IPS-20b (cell line): ENCODE data around the gene GINM1.

ENCODE experiments used
- H3K27ac ChIP-seq: one replicate; pipeline ENCODE4 v1.5.1; 2013; ENCODE audit warnings: low read length
- H3K27me3 ChIP-seq: 2 replicates; pipeline ENCODE4 v1.6.1; 2013; ENCODE audit warnings: mild to moderate bottlenecking, low read length, inconsistent platforms; ENCODE audit not compliant: insufficient read depth
- H3K36me3 ChIP-seq: 2 replicates; pipeline ENCODE4 v1.6.1; 2013; ENCODE audit warnings: low read depth, mild to moderate bottlenecking, inconsistent platforms, low read length, moderate library complexity; ENCODE audit not compliant: insufficient read depth
- H3K4me1 ChIP-seq: 2 replicates; pipeline ENCODE4 v1.6.1; 2013; ENCODE audit warnings: mild to moderate bottlenecking, control low read depth, inconsistent platforms, low read length, moderate library complexity; ENCODE audit not compliant: insufficient read depth
- H3K4me3 ChIP-seq: 2 replicates; pipeline ENCODE4 v1.5.1; 2013; ENCODE audit warnings: mild to moderate bottlenecking, low read length, inconsistent platforms
- H3K9ac ChIP-seq: 2 replicates; pipeline ENCODE4 v1.6.1; 2013; ENCODE audit warnings: low read depth, mild to moderate bottlenecking, inconsistent platforms, low read length, moderate library complexity
- H3K9me3 ChIP-seq: 2 replicates; pipeline ENCODE4 v1.6.1; 2013; ENCODE audit warnings: mild to moderate bottlenecking, low read depth, low read length, inconsistent platforms; ENCODE audit not compliant: insufficient read depth

The GINM1 gene, protein sequence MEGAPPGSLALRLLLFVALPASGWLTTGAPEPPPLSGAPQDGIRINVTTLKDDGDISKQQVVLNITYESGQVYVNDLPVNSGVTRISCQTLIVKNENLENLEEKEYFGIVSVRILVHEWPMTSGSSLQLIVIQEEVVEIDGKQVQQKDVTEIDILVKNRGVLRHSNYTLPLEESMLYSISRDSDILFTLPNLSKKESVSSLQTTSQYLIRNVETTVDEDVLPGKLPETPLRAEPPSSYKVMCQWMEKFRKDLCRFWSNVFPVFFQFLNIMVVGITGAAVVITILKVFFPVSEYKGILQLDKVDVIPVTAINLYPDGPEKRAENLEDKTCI

DNA sequence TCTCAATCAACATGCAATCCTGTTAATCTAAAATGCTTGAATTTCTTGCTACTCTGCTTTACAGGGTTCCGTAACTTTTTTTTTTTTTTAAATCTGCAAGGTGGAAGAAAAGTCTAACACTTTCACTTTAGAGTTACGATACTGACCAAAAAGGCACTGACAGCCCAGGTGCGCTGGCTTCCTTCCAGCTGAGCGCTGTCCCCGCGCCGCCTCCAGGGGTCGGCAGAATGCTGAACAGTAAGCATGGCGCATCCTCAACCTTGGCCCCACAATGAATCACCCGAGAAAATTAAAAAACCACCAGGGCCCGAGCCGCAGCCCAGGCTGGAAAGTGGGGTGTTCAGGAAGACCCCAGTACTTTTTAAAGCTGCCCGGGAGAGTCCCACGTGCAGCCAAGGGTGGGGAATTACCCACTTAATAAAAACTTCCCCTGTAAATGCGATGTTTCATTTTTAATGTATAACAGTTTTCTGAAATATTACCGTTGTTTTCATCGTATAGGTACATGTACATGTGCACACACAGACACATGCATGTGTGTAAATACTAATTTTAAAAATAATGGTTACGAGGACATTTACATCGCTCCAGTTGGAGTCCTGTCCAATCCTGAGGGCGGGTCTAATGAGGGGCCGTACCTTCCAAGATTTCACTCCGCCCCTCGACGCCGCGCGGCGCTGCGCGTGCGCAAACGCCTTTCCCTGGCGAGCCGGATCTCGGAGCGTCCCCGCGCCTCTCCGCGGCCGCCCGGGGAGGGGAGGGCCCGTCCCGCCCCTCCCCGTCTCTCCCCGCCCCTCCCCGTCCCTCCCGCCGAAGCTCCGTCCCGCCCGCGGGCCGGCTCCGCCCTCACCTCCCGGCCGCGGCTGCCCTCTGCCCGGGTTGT lies at the start of gene GINM1:
Gene GINM1 (plus strand): TSS at position 849 of the 883 bp plus-strand sequence. CDS start 40 bp downstream, outside the sequence.
- Histone ChIP-seq H3K4me3 (peak within 1 kb of the TSS; percentile 97), H3K27me3 (peaks cover 8% of the 10 kb centered on the region), H3K4me1 (no peaks in the 10 kb centered on the region), H3K36me3 (no peaks in the 10 kb centered on the region), H3K9me3 (no peaks in the 10 kb centered on the region), H3K27ac (peak within 1 kb of the TSS; percentile 57), H3K9ac (peak within 1 kb of the TSS; percentile 89)

DNA sequence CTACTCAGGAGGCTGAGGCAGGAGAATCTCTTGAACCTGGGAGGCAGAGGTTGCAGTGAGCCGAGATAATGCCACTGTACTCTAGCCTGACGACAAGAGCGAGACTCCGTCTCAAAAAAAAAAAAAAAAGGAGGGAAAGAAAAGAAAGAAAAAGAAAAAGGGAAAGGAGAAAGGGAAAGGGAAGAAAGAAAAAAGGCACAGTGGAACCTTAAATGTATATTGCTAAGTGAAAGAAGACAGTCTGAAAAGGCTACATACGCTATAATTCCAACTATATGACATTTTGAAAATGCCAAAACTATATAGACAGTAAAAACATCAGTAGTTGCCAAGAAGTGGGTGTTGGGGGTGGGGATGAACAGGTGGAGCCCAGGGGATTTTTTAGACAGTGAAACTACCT lies 36.5 kb upstream of the GINM1 start:
- no peak overlapping the region for H3K4me3 ChIP-seq
- H3K27me3 ChIP-seq = no peaks in the 10 kb centered on the region
- H3K4me1 ChIP-seq = no peaks in the 10 kb centered on the region
- H3K36me3 ChIP-seq = peaks cover 89% of the 10 kb centered on the region
- H3K9ac ChIP-seq = no peak overlapping the region
- H3K9me3 ChIP-seq = no peaks in the 10 kb centered on the region
- H3K27ac ChIP-seq = no peak overlapping the region

DNA sequence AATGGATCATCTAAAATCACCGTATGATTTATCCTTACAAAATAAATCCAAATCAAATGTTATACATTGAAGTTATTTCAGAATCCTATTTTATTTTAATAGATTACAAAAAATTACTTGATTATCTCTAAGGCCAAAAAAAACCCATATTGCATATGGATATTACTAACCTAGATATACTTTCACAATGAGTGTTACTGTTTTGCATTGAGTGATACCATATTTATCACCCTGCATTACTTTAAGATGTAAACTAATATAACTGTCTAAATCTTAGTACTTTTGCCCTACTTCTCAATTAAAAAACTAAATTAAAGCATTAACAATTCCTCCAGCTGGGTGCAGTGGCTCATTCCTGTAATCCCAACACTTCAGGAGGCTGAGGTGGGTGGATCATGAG lies 31.4 kb upstream of the GINM1 start:
- Histone ChIP-seq H3K4me3 (no peak overlapping the region), H3K9me3 (no peaks in the 10 kb centered on the region), H3K27me3 (no peaks in the 10 kb centered on the region), H3K9ac (no peak overlapping the region), H3K36me3 (peaks cover 90% of the 10 kb centered on the region), H3K27ac (no peak overlapping the region), H3K4me1 (no peaks in the 10 kb centered on the region)

DNA sequence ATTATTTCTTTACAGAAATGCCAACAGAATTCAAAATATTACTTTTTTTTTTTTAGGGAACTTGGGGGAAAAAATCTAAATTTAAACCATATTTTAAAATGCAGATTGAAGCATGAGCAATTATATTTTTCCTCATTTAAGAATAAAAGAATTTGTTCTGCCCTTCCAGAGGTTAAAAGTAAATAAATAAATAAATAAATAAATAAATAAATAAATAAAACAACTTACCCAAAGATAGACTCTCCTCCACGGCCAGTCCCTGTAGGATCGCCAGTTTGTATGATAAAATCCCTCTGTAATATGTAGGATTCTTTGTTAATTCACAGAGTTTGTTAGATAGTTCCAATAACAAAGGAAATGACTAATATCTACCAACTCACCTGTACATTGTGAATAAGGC lies 25.0 kb upstream of the GINM1 start:
- no peak overlapping the region for H3K9ac ChIP-seq
- no peak overlapping the region for H3K4me3 ChIP-seq
- H3K27ac ChIP-seq = no peak overlapping the region
- H3K36me3 ChIP-seq = peaks cover 47% of the 10 kb centered on the region
- H3K4me1 ChIP-seq = peaks cover 2% of the 10 kb centered on the region; the same call in 1 of the 2 replicates
- no peaks in the 10 kb centered on the region for H3K9me3 ChIP-seq
- no peaks in the 10 kb centered on the region for H3K27me3 ChIP-seq

DNA sequence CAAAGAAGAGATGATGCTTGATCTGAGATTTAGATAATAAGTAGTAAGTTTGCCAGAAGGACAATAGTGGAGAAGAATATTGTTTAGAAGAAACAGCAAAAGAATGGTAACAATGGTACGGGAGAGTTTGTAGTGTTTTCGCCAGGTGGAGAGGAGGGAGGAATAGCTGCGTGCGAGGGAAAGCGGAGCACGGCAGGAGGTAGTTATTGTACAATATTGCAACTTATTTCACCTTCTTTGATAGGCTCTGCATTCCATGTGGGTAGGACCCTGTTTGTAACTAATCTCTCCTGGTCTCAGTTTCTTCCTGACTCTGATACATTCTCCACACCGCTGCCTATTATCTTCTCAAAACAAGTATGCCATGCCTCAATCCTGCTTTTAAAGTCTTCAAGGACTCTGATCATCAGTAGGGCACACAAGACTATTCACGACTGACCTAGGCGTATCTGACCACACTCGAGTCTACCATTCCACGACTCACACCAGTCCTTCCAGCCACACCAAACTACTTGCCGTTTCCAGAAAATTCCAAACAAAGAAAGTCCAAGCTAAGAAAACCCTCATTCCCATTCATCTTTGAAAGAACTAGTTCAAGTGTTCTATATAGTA lies 21.4 kb upstream of the GINM1 start:
- Histone ChIP-seq H3K36me3 (peaks cover 14% of the 10 kb centered on the region), H3K27me3 (peaks cover 7% of the 10 kb centered on the region), H3K4me3 (peak overlapping the region; percentile 96), H3K27ac (no peak overlapping the region), H3K9me3 (no peaks in the 10 kb centered on the region), H3K4me1 (peaks cover 2% of the 10 kb centered on the region; the same call in 1 of the 2 replicates), H3K9ac (peak overlapping the region; percentile 96)

DNA sequence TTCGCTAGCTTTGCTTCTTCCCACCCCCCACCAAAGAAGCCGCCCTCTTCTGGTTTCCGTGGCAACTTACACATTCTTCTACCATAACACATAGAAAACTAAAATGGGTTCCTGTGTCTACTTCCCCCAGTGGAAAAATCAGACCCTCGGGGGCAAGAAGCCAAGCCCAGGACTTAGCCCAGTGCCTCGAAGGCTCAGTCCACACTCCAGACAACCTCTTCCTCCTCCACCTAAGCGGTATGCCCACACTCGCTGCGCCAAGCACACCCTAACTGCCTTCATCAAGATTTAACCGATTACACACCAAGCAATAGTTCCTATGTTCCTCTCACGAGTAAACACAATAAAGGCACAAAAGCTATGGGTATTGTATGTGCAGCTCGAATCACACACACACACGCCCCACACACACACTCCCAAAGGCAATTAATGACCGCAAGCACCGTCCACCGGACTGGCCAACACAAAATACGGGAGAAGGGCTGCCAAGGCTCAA lies 20.9 kb upstream of the GINM1 start:
- H3K27ac ChIP-seq = peak overlapping the region; percentile 92
- H3K36me3 ChIP-seq = peaks cover 10% of the 10 kb centered on the region
- H3K27me3 ChIP-seq = peaks cover 8% of the 10 kb centered on the region
- peaks cover 2% of the 10 kb centered on the region; the same call in 1 of the 2 replicates for H3K4me1 ChIP-seq
- peak overlapping the region; percentile 96 for H3K9ac ChIP-seq
- H3K4me3 ChIP-seq = peak overlapping the region; percentile 96
- no peaks in the 10 kb centered on the region for H3K9me3 ChIP-seq

DNA sequence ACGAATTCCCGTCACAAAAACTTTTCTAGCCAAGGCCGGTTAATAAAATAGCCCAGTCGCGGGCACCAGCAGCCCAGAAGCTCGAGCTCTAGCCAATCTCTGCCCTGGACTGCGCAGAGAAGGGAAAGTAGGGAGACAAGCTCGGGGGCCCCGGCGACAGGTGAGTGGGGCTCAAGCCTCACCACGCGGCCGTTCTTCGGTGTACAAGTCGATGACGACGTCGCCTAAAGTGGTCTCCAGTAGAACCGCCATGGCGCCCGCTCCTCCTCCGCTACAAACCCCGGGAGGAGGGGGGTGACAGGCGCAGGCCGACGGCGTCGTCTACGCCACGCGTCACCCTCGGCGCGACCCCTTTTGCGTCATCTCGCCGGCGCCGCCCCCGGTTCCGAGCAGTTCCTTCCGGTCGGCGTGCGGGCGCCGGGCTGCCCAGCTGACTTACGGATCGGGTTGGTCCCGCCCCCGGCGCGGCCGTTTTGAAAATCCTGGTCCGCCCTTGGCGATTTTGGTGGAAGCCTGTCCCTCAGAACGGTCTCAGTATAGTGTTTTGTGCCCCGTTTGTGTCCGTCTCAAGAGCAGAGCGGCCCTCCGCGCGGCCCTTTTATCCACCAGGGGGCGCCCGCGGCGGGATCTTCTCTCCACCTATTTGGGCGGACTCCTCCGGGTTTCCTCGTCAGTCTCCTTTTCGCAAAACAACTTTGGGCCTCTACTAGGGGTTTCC lies 20.3 kb upstream of the GINM1 start, which contains the start of gene PPIL4:
Gene PPIL4 (minus strand): TSS at position 290 of the 718 bp plus-strand sequence. CDS start 38 bp downstream, at position 252.
- peaks cover 5% of the 10 kb centered on the region for H3K36me3 ChIP-seq
- peaks cover 13% of the 10 kb centered on the region for H3K27me3 ChIP-seq
- peak within 1 kb of the TSS; percentile 96 for H3K4me3 ChIP-seq
- no peaks in the 10 kb centered on the region for H3K9me3 ChIP-seq
- peaks cover 2% of the 10 kb centered on the region; the same call in 1 of the 2 replicates for H3K4me1 ChIP-seq
- peak within 1 kb of the TSS; percentile 92 for H3K27ac ChIP-seq
- H3K9ac ChIP-seq = peak within 1 kb of the TSS; percentile 96

DNA sequence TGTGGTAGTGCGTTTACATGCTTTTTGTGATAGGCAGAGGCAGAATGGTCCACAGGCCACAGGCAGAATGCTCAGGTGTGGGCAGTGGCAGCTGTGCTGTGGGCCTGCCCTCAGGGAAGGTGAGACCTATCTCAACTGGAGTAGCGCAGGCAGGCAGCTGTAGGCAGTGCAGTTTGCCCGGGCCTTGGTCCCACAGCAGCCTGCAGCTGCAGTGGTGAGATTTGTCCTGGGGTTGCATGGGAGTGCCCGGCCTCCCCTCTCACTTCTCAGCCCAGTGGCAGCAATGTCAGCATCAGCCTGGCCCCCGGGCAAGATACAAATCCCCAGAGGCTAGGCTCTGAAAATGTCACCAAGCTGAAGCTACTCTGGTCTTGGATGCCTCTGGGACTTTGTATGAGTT lies 14.3 kb upstream of the GINM1 start:
- H3K4me1 ChIP-seq = no peaks in the 10 kb centered on the region
- H3K9me3 ChIP-seq = no peaks in the 10 kb centered on the region
- no peak overlapping the region for H3K9ac ChIP-seq
- peaks cover 13% of the 10 kb centered on the region for H3K27me3 ChIP-seq
- H3K36me3 ChIP-seq = no peaks in the 10 kb centered on the region
- no peak overlapping the region for H3K4me3 ChIP-seq
- H3K27ac ChIP-seq = no peak overlapping the region

DNA sequence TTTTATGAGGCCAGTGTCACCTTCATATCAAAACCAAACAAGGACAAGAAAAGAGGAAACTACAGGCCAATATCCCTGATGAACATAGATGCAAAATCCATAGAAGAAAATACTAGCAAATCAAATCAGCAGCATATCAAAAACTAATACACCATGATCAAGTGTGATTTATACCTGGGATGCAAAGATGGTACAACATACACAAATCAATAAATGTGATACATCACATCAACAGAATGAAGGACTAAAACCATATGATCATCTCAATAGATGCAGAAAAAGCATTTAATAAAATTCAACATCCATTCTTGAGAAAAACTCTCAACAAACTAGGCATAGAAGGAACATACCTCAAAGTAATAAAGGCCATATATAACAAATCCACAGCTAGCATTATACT lies 8.1 kb upstream of the GINM1 start:
- no peak overlapping the region for H3K9ac ChIP-seq
- H3K27me3 ChIP-seq = no peaks in the 10 kb centered on the region; the same call in 1 of the 2 replicates
- H3K36me3 ChIP-seq = no peaks in the 10 kb centered on the region
- no peaks in the 10 kb centered on the region for H3K4me1 ChIP-seq
- H3K4me3 ChIP-seq = no peak overlapping the region
- no peaks in the 10 kb centered on the region for H3K9me3 ChIP-seq
- H3K27ac ChIP-seq = no peak overlapping the region

DNA sequence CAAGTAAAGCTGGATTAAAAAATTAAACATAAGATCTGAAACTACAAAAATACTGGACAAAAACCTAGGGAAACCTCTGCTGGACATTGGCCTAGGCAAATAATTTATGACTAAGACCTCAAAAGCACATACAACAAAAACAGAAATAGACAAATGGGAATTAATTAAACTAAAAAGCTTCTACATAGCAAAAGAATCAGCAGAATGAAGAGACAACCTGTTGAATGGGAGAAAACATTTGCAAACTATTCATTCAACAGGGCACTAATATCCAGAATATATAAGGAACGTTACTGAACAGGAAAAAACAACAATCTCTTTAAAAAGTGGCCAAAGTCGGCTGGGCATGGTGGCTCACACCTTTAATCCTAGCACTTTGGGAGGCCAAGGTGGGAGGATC lies 6.8 kb upstream of the GINM1 start:
- Histone ChIP-seq H3K27me3 (peaks cover 6% of the 10 kb centered on the region), H3K9me3 (no peaks in the 10 kb centered on the region), H3K36me3 (no peaks in the 10 kb centered on the region), H3K27ac (no peak overlapping the region), H3K4me1 (no peaks in the 10 kb centered on the region), H3K9ac (no peak overlapping the region), H3K4me3 (no peak overlapping the region)

DNA sequence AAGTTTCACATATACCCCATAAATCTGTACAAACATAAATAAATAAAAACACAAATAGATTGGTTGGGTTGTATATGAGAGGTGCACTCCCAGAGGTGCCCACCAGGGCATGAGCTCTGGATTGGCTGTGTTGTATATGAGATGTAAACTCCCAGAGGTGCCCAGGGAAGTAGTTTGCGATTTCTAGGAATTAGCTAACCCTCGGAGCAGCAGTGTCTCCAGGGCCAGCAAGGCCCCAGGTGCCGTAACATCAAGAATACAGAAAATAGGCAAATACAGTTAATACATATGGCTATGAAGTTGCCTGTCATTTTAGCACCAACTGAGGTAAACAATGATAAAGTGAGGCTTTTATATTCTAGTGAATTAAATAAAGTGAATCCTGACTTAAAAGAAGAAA lies 5.4 kb upstream of the GINM1 start:
- no peaks in the 10 kb centered on the region for H3K9me3 ChIP-seq
- H3K36me3 ChIP-seq = no peaks in the 10 kb centered on the region
- no peak overlapping the region for H3K4me3 ChIP-seq
- H3K4me1 ChIP-seq = no peaks in the 10 kb centered on the region
- H3K9ac ChIP-seq = no peak overlapping the region
- H3K27ac ChIP-seq = no peak overlapping the region
- peaks cover 8% of the 10 kb centered on the region for H3K27me3 ChIP-seq
